HG02970 (cell line): ENCODE data around the gene SPOP.
A peak's percentile ranks its signal among the peaks of the same experiment; 100 is the strongest.
"Not testable (repeated sequence)": the region's sequence is repeated elsewhere in the genome, so short reads cannot be mapped to it uniquely, and the experiment has no call there.

Source experiments
- ATAC-seq: cut with Tn5 transposase; IDR thresholded peaks from one replicate; pipeline ENCODE4 v1.9.1; 2021; ENCODE audit warnings: mild to moderate bottlenecking, moderate library complexity, moderate number of reproducible peaks; ENCODE audit not compliant: unreplicated experiment, low FRiP score

The SPOP gene

DNA sequence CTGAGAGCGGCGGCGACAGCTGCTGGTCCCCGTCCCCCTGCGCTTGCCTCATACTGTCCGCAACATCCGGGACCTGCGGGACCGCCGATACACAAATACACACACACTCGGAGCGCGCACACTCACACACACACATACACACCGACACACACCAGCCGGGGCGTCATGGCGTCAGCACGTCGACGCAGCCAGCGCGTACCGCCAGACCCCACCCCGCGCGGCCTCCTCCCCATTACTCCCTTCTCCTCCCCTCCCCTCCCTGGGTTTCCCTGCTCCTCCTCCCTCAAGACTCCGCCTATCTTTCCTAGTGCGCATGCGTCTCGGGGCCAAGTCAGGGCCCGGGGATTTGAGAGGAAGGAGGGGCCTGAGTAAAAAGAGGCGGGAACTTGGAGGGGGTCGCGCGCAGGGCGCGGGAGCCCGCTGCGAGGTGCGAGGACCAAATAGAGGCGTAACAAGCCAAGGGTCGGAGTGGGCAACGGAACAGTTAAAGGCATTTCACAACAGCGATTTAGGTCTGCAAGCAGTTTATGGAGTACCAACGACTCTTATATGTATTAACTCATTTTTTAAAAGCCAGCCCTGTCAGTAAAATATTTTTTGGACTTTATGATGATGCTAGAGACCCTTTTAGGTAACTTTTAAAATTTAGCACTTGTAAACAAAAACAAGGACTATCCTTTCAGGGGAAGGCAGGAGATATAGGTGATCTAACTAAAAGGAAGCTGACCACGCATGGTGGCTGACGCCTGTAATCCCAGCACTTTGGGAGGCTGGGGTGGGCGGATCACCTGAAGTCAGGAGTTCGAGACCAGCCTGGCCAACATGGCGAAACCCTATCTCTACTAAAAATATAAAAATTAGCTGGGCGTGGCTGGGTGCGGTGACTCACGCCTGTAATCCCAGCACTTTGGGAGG, at the start of gene SPOP:
TSS of gene SPOP (minus strand) at position 165 of the 915 bp plus-strand sequence. CDS start 55,287 bp downstream, outside the sequence.
- ATAC-seq, result peak; percentile 81

DNA sequence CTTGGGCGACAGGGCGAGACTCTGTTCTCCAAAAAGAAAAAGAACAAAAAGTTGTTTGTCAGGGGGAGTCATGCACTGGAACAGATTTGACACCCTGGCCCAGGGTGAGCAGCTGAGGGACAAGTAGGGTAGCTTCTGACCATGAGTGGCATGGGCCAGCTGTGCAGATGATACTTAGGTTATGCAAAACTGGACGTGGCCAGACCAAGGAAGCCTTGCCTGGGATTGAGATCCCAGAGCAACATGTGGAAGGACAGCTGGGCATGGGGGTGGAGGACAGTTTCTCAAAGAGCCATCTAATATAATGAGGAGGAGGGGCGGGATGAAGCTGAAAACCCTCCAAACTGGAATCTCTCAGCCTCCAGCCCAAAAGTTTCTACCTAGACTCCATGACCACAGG, 49.5 kb upstream of the SPOP start:
- no peak for ATAC-seq

DNA sequence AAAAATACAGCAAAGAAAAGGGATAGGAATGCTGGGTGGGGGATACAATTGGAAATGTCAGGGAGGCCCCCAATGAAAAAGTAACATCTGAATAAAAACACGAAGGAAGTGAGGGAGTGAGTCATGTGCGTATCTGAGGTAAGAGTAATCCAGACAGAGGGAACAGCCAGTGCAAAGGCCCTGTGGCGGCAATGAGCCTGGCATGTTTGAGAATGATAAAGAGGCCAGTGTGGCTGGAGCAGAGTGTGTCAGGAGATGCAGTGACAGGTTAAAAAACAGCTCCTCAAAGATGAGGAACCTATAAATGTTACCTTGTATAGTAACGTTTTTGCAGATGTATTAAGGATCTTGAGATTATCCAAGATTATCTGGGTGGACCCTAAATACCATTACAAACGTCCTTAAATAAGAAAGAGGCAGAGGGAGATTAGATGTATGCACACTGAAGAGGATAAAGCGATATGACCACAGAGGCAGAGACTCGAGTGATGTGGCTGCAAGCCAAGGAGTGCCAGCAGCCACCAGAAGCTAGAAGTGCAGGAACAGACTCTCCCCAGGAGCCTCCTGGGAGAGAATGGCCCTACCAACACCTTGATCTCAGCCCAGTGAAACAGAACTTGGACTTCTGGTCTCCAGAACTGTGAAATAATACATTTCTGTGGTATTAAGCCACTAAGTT, 47.7 kb upstream of the SPOP start:
- ATAC-seq, result no peak

DNA sequence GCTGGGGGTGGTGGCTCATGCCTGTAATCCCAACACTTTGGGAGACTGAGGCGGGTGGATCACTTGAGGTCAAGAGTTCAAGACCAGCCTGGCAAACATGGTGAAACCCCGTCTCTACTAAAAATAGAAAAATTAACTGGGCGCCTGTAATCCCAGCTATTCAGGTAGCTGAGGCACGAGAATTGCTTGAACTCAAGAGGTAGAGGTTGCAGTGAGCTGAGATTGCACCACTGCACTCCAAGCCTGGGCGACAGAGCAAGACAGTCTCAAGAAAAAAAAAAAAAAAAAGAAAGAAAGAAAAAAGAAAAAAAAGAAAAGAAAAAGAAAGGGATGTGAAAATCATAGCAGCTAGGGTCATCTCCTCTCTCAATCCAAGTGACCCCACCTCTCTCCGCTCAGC, 46.7 kb upstream of the SPOP start:
- ATAC-seq, result not testable (repeated sequence)

DNA sequence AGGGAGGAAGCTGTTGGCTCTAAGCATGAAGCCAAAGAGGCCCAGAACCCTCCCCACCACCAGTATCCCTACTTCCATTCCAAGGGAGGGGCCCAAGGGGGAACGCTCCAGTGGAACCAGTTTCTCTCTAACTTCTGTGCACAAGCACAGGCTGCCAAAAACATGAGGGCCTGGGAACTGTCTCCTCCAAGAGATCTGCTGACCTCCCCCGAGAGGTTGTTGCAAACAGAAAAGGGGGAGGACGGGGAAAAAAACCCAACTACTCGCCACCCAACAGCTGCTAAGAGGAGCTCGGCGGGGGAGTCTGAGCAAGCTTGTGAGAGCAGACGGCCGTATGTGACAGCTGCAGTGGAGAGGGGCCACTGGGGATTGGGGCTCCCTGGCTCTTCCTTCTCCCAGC, 45.5 kb upstream of the SPOP start:
- no peak for ATAC-seq

DNA sequence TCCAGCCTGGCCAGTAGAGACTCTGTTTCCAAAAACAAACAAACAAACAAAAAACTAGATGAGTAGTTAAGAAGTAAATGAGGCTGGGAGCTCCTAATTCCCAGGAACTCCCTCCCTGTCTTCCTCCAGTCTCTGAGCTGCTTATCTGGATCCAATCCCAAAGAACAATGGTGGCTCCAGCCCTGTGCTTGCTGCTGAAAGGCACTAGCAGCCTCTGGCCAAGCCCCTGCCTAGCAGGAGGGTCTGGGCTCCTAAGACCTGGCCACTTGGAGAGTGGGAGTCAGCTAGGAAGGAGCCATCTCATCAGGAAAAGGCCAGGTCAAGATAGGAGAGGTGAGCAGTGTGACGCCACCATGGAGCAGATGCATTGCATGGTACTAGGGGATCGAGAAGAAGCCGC, 44.2 kb upstream of the SPOP start:
- ATAC-seq, result no peak

DNA sequence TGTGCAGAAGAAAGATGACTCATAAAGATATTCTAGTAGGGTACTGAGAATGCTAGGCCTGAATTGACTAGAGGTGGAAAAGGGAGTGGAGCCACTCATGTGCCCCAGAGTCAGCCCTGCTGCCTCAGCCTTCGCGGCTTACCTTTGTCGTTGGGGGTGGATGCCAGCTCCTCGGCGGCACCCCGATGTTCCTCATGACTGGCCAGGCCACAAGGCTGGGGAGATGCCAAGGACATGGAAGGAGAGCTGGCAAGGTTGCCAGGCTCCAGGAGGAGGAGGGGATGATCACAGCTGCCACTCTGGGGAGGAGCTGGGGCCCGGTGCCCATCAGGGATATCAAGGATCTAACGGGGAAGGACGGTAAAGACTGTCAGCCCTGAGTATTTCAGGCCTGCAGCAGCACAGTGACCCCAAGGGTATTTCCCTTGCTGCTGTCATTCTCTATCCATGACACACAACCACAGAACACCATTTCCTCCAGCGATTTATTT, 39.5 kb upstream of the SPOP start:
- ATAC-seq, result no peak

DNA sequence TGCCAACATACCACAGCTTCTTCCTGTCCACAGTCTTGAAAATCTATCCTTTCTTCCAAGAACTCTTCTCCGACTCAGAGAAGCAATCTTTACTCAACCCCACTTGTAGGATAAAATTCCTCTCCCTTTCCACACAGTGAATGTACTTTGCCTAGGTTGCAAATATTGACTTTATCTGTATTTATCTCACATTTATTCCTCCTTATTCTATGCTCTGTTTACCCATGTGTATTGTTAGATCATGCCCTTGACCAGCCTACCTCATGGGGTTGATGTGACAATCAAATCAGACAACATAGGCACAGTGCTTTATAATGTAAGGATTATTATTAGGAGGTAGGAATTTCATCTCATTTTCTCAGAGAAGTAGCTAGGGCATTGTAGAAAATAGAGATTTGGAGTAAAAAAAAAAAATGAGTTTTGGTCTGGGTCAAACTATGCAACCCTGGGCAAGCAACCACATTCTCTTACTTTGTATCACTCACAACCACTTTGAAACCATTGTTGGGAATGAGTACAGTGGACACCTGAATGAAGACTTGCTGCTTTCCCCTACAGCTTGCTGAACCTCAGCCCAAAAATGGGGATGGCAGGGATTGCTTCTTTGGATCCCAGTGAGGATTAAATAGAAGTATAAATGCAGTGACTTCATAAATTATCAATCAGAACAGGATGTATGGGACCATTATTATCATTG, 38.9 kb upstream of the SPOP start:
- no peak for ATAC-seq

DNA sequence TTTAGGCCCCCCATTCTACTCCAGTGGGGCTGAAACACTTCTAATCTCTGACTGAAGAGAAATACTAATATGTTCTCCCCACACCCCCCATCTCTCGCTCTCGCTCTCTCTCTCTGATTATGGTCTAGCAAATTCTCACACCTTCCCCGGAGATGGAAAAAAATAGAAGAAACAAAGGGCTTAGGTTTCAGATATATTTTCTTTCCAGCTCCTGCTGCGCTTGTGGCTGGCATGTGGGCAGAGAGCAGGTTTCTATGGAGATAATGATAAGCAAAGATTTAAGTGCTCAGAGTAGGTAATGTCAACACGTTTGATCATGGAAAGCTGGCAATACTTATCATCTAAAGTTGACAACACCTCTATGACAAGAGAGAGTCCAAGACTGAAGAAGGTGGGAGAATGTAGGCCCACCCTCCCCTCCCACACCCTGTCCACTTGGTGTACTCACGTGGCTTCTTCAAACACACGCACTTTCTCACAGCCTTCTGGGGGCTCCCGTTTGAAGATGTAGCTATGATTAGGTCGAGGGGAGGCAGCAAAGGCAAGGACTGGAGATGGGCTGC, 37.9 kb upstream of the SPOP start:
- ATAC-seq, result no peak

DNA sequence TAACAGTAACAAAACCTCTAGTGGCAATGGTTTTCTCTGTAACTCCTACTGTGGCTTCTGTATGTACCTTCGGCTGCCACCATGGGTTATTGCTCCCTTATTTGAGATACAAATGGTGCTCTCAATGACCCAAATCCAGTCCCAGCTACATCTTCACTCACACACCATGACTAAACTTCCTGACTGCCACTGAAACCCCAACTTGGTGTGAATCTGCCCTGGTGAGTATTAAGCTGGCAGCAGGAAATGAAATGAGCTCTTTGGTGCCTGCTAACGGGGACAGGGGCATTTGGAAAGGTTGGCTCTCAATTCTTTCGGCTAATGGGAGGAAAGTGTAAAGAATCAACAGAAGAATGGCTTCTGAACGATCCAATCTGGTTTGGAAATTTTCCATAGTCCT, 37.3 kb upstream of the SPOP start:
- no peak for ATAC-seq

DNA sequence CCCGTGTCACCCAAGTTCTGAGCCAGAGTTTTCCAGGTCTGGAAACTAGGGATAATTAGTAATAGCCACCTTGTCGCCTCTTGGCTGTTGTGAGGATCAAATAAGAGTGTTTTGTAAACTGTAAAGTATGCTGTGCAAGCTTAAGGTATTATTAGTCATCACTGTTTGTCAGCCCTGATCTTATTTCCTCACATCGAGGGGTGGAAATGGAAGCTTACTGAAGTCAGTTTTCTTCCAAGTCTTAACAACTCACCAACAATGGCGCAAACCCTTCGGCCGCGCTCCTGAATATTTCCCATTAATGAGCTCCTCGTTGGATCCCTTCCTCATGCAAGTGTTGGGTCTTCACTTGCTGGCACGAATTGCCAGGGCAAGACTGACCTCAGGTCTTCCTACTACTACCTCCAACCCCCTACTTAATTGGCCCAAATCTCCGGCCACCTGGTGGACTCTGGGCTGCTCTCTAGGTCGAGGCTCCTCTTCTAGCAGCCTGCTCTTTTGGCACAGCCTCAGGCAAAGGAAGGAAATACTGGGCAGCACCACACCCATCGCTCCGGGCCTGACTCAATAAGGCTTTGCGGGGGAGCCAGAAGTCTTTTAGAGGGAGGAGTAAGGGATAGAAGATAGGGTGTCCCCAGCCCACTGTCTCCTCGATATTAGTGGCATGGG, 30.8 kb upstream of the SPOP start:
- no peak for ATAC-seq

DNA sequence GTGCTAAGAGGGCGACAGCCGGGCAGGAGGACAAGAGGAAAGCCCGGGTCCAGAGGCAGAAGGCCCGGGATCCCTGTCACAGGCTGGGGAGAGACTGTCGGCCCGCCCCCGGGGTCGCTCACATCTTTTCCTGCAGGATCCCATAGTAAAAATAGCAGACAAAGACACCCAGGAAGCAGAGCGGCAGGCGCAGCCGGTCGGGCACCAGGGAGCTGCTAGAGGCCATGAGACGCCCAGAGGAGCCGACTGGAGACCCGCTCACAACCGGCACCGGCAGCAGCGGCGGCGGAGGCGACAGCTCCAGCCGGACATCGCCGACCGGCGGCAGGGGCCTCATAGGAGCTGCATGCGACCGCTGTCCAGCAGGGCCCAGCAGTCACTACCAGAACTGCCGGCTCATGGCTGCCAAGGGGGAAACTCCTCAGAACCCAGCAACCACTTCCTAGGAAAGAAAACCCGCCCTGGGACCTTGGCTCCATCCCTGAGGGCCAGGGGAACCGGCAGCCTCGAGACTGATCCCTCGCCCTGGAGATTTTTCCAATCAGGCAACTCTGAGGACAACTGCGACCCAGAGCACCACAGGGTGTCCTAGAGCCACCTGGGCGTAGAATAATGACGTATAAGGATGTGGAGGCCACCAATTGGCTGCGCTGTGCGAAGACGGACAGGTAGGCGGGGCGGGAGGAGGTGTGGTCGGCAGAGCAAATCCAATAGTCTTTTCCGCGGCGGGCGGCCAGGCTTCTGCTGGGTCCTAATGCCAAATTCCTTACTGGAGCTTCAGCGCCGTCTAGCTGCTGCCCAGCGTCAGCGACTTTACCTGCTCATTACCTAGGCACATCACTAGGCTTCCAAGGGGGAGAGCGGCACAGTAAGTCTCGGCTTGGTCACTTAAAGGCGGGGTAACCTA, 30.0 kb upstream of the SPOP start, which contains the start of gene SLC35B1:
TSS of gene SLC35B1 (minus strand) at position 357 of the 907 bp plus-strand sequence. CDS start at position 226, 131 bp downstream.
- ATAC-seq, result peak; percentile 95

DNA sequence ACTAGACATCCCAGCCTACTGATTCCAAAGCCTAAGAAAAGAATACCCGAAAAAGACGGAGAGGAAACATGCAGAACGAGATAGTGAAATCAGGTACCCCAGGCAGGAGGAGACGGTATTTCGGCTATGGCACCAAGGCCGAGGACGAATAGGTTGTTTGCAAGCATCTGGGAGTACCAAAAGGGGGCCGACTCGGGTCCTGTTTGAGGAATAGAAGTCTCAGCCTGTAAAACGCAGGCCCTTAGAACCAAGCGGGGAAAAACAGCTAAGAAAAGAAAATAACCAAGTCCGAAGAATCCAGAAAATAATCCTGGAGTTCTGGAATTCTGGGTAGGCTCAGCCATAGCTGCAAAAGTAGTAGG, 29.3 kb upstream of the SPOP start:
- ATAC-seq, result no peak

DNA sequence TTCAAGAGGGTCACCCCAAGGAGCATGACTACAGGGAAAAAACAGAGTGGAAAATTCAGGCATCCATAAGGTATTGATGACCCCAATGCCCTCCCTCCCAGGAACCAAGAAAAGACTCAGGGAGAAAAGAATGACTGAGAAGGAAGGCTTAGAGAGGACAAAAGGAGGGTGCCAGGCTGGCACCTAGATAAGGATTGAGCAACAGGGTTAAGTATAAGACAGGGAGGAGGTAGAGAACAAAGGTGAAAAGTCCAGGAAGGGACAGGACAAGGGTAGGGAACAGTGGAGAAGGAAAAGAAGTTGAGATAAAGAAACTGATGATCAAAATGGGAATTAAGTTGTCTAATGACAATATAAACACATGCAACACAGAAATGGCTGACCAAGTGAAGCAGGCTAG, 27.4 kb upstream of the SPOP start:
- ATAC-seq, result no peak

DNA sequence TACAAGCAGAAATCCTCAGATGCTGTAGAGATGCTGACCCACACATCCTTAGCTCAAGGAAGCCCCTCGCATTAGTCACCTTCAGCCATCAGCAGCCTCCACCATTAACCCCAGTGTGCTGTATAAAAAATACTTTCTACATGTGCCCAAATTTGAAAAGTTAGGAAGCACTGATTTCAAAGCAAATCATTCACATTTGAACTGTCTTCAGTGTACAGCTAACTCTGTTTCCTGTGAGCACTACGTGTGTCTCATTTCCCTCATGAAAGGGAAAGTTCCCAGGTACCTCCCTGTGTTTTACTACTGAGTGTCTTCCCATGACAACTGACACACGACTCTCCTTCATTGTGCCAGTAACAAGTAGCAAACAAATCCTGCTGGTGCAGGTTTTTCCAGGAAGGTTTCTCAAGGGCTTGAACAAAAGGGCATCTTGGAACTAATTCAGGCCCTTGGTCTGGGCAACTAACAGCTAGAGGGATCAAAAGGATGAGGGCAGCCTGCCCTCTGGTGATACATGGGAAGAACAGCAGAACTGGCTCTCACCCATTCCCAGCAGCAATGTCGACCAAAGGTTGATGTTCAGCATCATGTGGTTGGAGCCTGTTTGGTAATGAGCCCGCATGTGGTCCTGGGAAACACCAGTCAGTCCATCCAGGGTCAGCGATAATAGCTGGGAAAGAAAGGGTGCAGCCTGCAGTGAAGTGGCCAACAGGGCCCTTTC, 25.8 kb upstream of the SPOP start:
- no peak for ATAC-seq

DNA sequence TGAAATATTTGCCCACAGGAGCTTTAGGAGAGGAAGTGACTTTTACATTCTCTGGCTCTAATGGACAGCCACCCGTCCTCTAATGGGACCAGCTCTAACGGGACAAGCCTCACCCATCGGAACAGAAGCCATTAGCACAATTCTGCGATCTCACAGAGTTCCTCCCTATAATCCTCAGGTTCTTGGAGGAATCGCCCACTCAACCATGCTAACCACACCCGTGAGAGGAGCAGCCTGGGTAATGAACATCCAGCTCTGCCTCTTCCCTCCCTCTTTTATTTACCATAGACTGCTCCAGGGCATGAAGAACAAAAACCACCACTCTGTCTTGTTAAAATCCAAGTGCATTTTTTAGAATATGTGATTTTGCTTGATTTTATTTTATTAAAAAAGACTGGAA, 23.1 kb upstream of the SPOP start:
- ATAC-seq, result no peak

DNA sequence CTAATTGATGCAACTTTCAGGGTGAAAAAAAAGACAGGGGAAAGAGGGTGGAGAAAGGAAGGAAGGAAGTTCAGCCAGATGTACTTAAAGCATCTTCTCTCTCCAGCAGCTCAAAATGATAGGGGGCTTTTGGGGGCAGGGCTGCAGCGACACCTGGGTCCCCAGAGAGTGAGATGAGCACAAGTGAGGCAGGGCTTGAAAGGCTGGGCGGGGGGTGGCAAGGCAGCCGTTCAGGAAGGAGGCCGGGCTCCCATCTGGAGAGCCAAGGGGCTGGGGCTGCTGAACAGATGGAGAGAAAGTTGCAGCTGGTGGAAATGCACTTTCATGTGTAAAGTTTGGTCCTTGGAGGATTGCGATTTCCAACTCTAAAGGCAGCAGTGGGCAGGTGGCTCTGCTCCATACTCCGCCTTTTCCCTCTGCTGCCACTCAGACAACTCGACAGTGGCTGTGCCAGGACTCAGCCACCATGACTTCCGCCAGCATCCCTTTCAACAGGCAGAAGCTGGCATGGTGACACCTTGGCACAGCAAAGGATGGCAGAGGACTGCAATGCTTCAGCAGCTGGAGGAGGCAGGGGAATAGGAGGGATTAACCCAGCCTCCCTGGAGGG, 22.2 kb upstream of the SPOP start:
- no peak for ATAC-seq

DNA sequence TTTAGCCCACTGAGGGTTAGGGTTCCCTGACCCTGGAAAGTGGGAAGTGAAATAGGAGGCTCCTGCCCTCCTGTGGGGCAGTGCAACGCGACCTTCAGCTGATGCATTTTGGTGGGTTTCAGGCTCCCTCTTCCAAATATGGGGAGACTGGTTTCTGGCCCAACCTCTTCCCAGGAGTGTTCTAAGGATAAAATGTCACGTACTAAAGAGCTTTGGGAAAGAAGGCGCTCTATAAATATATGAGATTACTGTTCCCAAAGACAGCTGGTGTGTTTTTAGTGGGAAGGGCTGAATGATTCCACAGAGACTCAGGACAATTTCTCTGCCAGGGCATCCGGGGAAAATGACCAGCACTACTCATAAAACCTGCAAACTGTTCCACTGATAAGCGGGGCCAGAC, 20.1 kb upstream of the SPOP start:
- no peak for ATAC-seq
